Osteoblast (primary cell): ENCODE measurements around the gene FAM114A1. TPM values are rescaled to one million over a fixed set of nuclear protein-coding genes. Genes with fewer than 3 reads are reported as not detected.

Source experiments
- DNase-seq: peaks from one replicate; pipeline ENCODE4 v3.0.0; 2011; ENCODE audit warnings: low spot score, mixed read lengths; ENCODE audit not compliant: insufficient read length; ENCODE audit errors: missing footprints
- H2AFZ ChIP-seq: 2 replicates; pipeline ENCODE4 v1.6.0; 2011; ENCODE audit warnings: mild to moderate bottlenecking, low read length
- H3K27ac ChIP-seq: 2 replicates; pipeline ENCODE4 v1.5.1; 2011; ENCODE audit warnings: mild to moderate bottlenecking, low read depth, low read length, moderate library complexity
- H3K27me3 ChIP-seq: 2 replicates; pipeline ENCODE4 v1.6.0; 2012; ENCODE audit warnings: mild to moderate bottlenecking, control low read depth, inconsistent platforms, low read length, moderate library complexity; ENCODE audit not compliant: insufficient read depth
- H3K36me3 ChIP-seq: 2 replicates; pipeline ENCODE4 v1.5.1; 2011; ENCODE audit warnings: mild to moderate bottlenecking, low read length, control low read depth, moderate library complexity; ENCODE audit not compliant: insufficient read depth
- H3K4me1 ChIP-seq: 2 replicates; pipeline ENCODE4 v1.5.1; 2011; ENCODE audit warnings: mild to moderate bottlenecking, low read length, control low read depth, moderate library complexity; ENCODE audit not compliant: insufficient read depth
- H3K4me2 ChIP-seq: 2 replicates; pipeline ENCODE4 v1.6.0; 2011; ENCODE audit warnings: mild to moderate bottlenecking, low read length; ENCODE audit not compliant: insufficient read depth
- H3K4me3 ChIP-seq: fragments of 200-600 bp; sonication (generic); 3 replicates; pipeline ENCODE4 v1.5.1; 2012; ENCODE audit warnings: mild to moderate bottlenecking, low read length, inconsistent platforms; ENCODE audit not compliant: insufficient read depth
- H3K79me2 ChIP-seq: 2 replicates; pipeline ENCODE4 v1.6.0; 2012; ENCODE audit warnings: mild to moderate bottlenecking, low read length, control low read depth, inconsistent platforms; ENCODE audit not compliant: insufficient read depth
- H3K9me3 ChIP-seq: 2 replicates; pipeline ENCODE4 v1.5.1; 2011; ENCODE audit warnings: low read depth, low read length, control low read depth
- H4K20me1 ChIP-seq: 2 replicates; pipeline ENCODE4 v1.6.0; 2012; ENCODE audit warnings: mild to moderate bottlenecking, low read length, control low read depth; ENCODE audit not compliant: insufficient read depth
- total RNA-seq: library from RNA; depleted of rRNA; stranded (reverse); fragments of >200 nt; gene quantifications from 2 replicates; pipeline ENCODE4 v1.2.3, GENCODE V29; 2012
- TF ChIP-seq, protein P1 (sequence below): IDR thresholded peaks from 2 replicates; pipeline ENCODE4 v1.5.1; 2011; ENCODE audit warnings: mild to moderate bottlenecking, low read depth, low read length, moderate library complexity; ENCODE audit errors: extremely low read depth

FAM114A1 gene
- total RNA-seq, 1 donor: 392 TPM

DNA sequence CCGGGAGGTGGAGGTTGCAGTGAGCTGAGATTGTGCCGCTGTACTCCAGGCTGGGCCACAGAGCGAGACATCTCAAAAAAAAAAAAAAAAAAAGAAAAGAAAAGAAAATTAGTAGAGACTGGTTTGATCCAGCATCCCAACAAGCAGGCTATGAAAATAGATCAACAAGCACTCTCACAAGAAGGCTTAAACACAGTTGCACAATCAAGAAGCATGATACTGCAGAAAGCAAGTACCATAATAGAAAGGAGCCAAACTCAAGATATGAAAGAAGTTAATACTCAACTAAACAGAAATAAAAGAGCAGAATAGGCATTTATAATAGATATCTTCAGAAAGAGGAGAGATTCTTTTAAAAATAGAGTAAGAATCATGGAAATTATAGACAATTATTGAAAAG, 21.6 kb upstream of the FAM114A1 start:
- no peak overlapping the region for H2AFZ ChIP-seq
- H4K20me1 ChIP-seq: no peaks in the 10 kb centered on the region
- no peaks in the 10 kb centered on the region for H3K36me3 ChIP-seq
- no peaks in the 10 kb centered on the region for H3K79me2 ChIP-seq
- no peaks in the 10 kb centered on the region for H3K4me1 ChIP-seq
- H3K27ac ChIP-seq: no peak overlapping the region
- no peak overlapping the region for H3K4me3 ChIP-seq
- no peaks in the 10 kb centered on the region for H3K27me3 ChIP-seq
- TF ChIP-seq, protein P1, sequence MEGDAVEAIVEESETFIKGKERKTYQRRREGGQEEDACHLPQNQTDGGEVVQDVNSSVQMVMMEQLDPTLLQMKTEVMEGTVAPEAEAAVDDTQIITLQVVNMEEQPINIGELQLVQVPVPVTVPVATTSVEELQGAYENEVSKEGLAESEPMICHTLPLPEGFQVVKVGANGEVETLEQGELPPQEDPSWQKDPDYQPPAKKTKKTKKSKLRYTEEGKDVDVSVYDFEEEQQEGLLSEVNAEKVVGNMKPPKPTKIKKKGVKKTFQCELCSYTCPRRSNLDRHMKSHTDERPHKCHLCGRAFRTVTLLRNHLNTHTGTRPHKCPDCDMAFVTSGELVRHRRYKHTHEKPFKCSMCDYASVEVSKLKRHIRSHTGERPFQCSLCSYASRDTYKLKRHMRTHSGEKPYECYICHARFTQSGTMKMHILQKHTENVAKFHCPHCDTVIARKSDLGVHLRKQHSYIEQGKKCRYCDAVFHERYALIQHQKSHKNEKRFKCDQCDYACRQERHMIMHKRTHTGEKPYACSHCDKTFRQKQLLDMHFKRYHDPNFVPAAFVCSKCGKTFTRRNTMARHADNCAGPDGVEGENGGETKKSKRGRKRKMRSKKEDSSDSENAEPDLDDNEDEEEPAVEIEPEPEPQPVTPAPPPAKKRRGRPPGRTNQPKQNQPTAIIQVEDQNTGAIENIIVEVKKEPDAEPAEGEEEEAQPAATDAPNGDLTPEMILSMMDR: no peak
- DNase-seq: no peak
- H3K4me2 ChIP-seq: no peak overlapping the region
- H3K9me3 ChIP-seq: no peaks in the 10 kb centered on the region

DNA sequence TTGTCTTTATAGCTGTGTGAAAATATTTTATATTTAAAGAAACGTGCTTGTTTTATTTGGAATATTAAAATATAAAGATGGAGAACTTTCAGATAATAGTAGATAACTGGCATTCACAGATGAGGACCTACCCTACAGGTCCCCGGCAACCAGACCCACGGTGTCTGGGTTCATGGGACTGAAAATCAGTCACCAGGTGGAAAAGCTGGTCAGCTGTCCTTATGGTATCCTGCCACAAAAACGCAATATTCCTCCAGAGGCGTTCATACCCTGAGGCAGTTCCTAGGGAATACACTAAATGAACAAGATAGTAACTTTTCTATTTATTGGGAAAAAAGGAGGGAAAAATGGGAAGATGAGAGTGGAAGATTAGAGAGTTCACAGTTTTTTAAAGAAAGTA, 12.1 kb upstream of the FAM114A1 start:
- H4K20me1 ChIP-seq: no peaks in the 10 kb centered on the region
- TF ChIP-seq, protein P1: no peak
- H3K79me2 ChIP-seq: no peaks in the 10 kb centered on the region
- H3K9me3 ChIP-seq: no peaks in the 10 kb centered on the region
- no peak for DNase-seq
- H3K27ac ChIP-seq: no peak overlapping the region
- H3K4me2 ChIP-seq: no peak overlapping the region
- peaks cover 25% of the 10 kb centered on the region for H3K4me1 ChIP-seq
- H3K36me3 ChIP-seq: no peaks in the 10 kb centered on the region
- no peaks in the 10 kb centered on the region for H3K27me3 ChIP-seq
- no peak overlapping the region for H3K4me3 ChIP-seq
- no peak overlapping the region for H2AFZ ChIP-seq

DNA sequence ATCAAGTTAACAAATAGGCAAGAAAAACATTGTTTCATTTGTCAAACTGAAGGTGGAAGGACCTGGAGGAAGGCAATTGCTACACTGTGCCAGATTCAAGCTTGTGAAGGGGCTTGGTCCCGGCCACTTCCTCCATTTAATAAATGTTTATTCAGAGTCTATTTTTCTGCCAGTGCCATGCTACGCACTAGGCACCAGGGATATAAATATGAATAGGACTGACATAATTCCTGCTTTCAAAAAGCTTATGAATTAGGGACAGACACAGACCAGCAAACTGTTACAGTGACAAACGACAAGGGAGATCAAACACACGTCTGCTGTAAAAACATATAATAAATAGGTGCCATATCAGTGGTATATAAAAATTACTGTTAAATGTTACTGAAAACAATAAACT, 11.6 kb upstream of the FAM114A1 start:
- H2AFZ ChIP-seq: peak overlapping the region; percentile 71
- H4K20me1 ChIP-seq: no peaks in the 10 kb centered on the region
- peak overlapping the region; percentile 60 for H3K4me3 ChIP-seq
- no peaks in the 10 kb centered on the region for H3K79me2 ChIP-seq
- H3K4me2 ChIP-seq: peak overlapping the region; percentile 86
- DNase-seq: no peak
- TF ChIP-seq, protein P1: no peak
- H3K27ac ChIP-seq: no peak overlapping the region
- peaks cover 25% of the 10 kb centered on the region for H3K4me1 ChIP-seq
- no peaks in the 10 kb centered on the region for H3K36me3 ChIP-seq
- no peaks in the 10 kb centered on the region for H3K27me3 ChIP-seq
- H3K9me3 ChIP-seq: no peaks in the 10 kb centered on the region

DNA sequence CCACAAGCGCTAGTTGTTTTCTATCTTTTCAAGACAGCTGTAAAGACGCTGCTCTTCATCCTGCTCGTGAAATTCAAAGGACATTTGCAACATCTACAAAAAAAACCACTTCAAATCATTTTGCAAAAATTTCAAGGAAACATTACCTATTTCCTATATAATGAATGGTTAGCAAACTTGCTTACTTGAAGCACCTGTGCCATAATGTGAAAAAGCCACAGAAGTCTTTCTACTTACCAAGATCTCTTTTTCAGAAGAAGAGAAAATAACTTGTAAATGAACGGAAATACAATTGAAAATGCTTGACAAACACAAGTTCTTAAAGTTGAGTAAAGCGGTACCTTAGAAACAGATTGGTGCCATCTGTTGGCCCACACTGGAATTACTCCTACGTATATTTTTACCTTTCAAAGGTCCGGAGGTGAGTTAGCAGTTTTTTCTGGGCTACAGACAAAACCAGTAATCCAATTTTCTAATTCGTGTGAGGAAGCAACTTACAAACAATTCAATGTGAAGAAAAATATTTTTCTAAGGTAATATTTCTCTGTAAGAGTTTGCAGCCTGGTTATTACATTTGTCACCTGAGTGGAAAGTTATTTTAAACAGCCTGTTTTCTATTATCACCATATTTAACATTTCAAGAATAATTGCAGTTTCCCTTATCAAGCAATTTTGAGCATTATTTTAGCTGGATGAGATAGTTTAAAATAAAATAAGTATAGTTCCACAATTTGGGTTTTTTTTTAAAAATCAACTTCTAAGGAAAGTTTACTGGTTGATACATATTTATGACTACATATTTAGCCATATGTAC, 10.9 kb upstream of the FAM114A1 start, which contains the start of gene TLR6:
Gene TLR6 (minus strand): TSS at position 294 of the 814 bp plus-strand sequence. CDS start 27,344 bp downstream, outside the sequence.
- peak within 1 kb of the TSS; percentile 92 for H2AFZ ChIP-seq
- no peak for DNase-seq
- H3K4me3 ChIP-seq: peak within 1 kb of the TSS; percentile 60
- TF ChIP-seq, protein P1: peak; percentile 76
- peak within 1 kb of the TSS; percentile 91 for H3K27ac ChIP-seq
- peaks cover 25% of the 10 kb centered on the region for H3K4me1 ChIP-seq
- no peaks in the 10 kb centered on the region for H4K20me1 ChIP-seq
- peak within 1 kb of the TSS; percentile 86 for H3K4me2 ChIP-seq
- no peaks in the 10 kb centered on the region for H3K79me2 ChIP-seq
- H3K9me3 ChIP-seq: no peaks in the 10 kb centered on the region
- H3K36me3 ChIP-seq: no peaks in the 10 kb centered on the region
- H3K27me3 ChIP-seq: no peaks in the 10 kb centered on the region
